ENCODE data around the gene INAFM2.

Gene INAFM2

DNA sequence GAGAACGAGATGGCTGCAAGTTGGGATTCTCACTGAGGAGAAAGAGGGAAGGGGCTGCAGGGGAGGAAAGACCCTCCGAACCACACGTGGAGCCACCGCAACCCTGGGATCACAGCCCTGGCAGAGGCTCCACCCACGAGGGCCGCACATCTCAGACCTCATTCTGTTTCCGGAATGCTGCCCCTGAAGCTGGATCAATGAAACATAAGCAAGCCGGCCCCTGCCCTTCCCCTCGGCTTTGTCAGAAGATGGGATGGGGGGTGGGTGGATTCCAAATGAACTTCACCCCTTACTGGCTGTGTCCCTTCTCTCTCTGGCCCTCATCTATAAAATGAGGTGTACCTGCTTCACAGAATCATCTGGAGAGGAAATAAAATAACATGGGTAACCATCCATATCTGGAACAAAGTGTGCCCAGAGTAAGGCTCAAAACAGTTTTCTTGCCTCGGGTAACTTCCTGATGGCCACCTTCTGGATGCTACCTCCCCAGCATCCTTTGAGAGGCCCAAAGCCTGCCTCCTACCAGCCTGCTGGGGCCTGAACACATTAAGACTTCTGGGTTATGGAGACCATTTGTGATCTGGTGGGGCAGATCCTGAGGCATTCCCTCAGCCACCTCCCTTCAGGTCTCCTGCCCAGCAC is 21.9 kb downstream of the INAFM2 start:
- no peak for DNase-seq

DNA sequence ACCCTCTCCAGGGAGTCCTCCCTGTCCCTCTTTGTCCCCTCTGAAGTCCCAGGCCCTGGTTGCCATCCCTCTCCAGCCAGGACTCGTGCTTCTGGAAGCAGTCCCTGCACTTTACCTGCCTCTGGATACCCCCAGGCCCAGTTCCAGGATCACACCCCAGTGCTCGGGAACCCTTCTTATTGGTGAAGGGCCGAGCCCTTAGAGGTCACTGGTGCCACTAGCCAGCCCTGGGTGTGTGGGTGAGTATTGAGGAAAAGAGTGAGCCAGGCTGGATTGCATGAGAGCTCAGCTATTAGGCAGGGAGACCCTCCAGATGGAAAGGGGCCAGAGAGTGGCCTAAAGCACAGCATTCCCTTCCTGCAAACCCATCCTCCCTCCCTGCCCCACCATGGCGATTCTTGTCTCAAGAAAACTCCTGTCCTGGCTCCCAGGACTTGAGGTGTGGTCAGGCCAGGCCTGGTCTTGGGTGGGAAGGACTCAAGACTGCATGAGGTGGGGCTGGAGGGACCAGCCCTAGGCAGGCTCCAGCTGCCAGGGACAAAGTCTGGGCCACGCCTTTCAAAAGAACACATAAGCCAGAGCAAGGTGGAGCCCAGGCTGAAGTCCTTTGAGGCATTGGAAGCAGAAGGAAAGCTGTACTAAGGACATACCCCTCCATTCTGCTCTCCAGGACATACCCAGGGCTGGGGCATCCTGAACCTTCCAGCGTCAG is 22.5 kb downstream of the INAFM2 start:
- no peak for DNase-seq

DNA sequence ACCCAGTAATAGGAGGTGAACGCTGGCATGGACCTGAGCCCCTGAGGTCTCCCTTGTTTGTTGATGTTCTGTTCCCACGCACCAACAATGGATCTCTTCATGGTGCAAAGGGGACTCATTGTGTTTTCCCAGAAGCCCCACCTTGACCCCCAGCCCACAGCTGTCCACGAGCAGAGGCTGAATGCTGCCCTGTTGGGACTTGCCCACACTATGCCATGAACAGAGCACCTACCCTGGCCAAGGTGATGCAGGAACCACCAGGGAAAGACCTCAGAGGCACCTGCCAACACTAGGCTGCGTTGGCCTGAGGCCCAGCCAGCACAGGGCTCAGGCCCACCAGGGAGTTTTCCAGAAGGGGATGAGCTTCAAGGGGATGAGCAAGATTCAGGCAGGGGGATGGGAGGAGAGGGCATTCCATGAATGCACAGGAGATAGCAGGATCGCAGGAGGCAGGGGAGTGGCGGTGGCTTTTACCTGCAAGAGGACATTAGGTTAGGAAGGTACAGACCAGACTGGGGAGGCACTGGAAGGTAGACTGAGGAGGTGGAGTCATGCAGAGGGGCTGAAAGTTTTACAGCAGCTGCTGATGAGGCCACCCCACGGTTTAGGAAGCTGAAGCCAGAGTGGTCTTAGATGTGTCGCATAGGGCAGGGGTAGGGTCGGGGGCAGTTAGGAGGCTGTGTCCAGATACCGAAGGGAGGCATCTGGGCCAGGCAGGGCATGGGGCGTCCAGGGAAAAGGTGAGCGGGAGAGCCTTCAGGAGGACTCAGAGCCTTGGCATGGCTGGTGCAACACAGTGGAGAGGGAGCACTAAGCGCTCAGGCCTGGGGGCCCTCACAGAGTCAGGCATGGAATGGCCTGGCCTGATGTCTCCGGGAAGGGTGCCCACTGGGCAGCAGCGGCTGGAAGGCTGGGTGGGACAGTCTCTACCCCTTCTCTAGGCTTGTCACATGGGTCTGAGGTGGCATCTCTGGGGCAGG is 23.4 kb downstream of the INAFM2 start:
- no peak for DNase-seq

DNA sequence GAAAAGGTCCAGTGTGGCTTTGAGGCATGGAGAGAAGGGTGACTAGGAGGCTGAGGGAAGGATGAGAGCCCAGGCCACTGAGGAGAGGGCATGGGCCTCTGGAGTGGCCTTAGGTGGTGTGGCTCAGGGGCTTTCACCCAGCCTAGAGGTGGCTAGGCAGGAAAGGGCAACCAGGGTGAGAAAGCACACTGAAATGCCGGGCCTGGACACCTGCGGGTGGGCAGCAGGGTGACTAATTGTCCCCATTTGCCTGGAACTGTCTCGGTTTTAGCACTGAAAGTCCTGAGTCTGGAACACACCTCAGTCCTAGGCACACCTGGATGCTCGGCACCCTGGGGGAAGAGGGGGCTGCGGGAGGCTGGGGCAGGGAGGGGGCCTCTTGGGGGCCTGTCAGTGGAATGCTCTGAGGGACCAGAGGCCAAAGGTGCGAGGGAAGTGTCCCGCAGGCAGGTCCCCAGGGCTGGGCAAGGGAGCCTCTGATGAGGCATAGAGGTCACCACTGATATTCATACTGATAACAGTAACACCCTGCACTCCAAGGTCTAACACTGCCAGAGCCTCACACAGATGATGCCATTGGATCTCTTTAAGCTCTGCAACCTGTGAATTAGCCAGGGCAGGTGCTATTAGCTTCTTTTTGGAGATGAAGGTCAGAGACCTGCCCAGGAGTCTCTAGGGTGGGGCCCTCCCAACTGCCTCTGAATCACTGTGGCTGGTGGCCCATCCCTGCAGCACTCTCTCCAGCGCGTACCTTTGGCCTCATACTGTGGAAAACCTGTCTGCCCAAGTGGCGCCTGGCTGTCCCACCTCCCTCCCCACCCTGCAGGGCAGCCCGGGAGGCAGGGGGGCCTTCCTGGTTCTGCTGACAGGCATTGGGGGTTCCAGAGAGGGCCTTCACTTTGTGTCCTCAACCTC is 24.3 kb downstream of the INAFM2 start:
- no peak for DNase-seq

DNA sequence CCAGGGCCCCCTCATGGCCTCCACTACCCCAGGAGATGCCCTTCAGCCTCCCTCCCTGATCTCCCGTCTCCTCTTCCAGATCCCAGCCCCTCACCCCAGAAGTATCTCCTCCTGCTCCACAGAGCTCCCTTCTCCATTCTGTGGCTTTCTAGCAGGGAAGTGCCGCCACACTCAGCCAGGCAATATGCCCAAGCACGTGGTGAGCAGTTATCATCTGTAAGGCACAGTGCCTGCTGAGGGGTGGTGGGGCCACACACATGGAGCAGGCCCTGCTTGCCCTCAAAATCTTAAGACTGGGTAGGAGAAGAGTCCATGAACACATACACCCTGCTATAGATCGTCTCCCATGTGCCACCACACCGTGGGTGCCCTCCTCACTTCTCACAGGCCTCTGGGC is 25.0 kb downstream of the INAFM2 start:
- DNase-seq = no peak

DNA sequence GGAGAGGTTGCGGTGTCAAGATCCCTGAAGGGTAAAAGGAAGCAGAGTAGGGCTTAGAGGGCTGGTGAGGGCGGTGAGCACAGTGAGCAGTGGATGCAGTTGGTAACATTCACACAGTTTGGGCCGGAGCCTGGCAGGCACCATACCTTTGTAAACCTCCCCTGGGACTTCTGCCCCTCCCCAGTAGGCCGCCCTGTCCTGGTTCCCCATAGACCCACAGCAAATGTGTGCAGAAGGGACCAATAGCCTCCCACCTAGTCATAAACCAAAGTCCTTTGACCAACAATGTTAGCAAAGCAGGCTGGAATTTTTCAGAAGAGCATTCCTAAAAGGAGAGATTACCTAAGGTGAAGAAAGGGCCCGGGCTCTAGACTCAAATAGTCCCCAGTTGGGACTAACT is 25.7 kb downstream of the INAFM2 start:
- DNase-seq = no peak

DNA sequence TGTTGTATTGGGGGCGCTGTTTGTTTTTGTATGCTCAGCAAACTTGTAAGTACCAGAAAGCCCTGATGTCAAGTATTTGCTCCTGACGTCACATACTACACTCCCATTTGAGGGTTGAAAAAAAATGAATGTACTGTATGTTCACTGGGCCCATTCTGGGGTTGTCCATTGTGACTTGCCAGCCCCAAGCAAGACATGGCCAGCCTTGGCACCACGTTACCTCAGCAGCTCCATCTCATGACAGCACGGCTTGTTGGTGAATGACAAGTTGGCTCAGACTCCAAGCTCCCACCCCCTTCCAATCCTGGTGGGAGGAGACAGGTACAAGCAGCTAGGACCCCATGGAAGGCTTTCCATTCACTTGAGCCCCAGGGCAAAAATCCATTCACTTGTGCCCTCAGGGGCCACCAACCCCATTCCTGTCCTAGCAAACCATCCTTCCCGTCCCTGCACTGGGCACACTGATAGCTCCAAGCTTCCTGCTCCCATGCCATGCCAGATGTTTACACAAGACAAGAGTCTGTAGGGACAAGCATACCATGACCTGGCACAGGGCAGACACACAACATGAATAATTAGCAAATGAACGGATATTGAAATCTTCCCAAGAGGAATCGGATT is 28.9 kb downstream of the INAFM2 start:
- DNase-seq = no peak

DNA sequence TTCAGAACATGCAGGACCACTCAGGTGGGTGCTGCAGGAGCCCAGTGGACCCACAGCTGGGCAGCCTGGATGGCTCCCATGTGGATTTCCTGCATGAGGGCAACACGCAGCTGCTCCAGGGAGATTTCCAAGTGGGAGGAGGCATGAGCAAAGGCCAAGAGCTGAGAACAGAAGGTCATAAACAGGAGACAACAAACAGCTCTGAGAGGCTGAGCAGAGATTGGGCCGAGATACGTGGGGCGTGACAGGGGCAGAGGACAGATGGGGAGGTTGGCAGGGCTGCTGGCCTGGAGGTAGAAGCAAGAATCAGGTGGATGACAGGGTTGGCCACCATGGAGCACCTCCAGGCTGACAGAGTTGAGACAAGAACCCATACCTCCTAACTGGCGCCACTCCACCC is 30.2 kb downstream of the INAFM2 start:
- DNase-seq = no peak

DNA sequence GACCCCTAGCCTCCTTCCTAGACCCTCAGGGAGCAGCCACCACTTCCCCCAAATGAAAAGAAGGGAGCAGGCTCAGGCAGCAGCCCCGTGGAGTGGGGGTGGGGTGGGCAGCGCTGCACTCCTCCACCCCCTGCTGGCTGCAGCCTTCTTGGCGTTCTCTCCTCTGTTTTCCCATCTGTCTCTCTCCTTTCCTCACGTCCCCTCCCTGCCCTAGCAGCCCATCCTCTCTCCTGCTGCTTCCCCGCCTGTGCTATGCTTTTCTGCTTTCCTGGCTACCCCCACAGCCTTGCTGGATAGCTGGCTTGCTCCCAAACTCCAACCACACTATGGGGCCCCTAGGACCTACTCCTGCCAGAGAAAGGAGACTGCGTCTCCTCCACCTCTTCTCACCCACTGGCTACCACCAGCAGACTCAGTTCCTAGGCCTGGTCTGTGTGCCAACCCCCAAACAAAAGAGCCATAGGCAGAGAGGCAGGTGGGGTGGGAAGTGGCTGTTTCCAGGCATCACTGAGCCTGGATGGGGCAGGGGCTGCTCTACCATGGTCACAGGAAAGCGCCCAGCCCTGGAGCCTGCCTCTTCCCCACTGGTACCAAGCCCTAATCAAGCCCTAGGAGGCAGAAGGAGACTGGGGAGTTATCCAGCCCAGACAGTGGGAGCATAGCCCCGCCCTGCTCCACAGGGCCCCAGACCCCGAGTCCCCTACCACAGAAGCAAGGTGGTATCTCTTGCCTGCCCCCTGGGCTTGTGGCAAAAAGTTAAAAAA is 31.1 kb downstream of the INAFM2 start:
- DNase-seq = no peak

DNA sequence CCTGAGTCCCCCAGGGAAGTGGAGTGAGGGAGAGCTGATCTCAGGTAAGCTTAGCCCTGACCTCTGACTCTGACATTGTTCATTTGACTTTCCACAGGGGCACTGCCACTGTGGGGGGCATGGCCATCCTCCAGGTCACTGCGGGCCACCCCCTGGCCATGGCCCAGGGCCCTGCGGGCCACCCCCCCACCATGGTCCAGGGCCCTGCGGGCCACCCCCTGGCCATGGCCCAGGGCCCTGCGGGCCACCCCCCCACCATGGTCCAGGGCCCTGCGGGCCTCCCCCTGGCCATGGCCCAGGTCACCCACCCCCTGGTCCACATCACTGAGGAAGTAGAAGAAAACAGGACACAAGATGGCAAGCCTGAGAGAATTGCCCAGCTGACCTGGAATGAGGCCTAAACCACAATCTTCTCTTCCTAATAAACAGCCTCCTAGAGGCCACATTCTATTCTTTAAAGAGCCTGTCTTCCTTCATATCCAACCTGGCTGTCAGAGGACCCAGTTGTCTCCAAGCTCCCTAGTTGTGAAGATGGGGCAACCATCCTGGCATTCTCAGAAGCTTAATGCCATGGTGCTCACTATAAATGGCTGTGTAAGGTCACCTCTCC is 32.6 kb downstream of the INAFM2 start:
- no peak for DNase-seq

DNA sequence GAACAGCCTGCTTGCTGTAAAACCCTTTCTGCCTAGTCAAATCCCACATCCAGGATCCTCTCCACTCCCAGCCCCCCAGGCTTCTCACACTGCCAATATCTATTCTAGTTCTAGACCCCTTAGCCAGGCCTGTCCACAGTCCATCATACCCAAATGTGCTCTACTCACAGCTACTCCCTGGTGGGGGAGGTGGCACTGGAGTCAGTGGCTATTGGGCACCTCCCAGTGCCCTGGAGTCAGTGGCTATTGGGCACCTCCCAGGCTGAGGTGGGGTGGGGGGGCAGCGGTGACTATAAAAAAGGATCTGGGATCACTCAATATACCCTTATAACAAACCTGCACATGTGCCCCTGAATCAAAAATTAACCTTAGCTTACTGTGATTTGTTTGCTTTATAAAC is 33.8 kb downstream of the INAFM2 start:
- no peak for DNase-seq

DNA sequence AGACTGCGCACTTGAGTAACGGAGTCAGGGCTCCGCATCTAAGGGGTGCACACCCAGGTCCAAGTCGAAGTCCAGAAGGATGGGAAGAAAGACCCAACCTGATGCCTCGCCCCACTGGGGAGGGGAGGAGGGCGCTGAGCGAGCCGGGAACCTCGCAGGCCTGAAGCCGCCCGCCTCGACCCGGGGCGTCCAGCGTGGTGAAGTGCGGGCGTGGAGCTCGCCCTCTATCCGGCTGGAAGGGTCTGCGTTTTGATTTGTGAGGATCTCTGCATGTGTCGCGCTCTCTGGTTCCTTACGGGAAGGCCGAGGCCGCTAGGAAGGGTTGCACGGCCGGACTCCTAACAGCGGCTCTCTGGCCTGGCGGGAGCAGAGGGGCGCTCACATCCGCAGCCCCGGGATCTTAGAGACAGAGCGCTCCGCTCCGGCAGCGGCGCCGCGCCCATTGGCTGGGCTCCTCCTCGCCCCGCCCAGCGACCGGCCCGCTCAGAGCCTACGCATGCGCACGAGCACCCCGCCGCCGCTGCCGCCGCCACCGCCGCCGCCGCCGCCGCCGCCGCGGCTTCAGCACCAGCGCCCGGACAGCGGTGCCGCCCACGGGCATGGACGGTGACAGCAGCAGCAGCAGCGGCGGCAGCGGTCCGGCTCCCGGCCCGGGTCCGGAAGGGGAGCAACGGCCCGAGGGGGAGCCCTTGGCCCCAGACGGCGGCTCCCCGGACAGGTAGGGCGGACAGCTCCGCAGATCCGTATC is 34.4 kb downstream of the INAFM2 start, which contains the start of gene DISP2:
Gene DISP2 (plus strand): TSS at position 497 of the 748 bp plus-strand sequence. CDS start 103 bp downstream, at position 600.
- peak; percentile 86 to 92 for DNase-seq

DNA sequence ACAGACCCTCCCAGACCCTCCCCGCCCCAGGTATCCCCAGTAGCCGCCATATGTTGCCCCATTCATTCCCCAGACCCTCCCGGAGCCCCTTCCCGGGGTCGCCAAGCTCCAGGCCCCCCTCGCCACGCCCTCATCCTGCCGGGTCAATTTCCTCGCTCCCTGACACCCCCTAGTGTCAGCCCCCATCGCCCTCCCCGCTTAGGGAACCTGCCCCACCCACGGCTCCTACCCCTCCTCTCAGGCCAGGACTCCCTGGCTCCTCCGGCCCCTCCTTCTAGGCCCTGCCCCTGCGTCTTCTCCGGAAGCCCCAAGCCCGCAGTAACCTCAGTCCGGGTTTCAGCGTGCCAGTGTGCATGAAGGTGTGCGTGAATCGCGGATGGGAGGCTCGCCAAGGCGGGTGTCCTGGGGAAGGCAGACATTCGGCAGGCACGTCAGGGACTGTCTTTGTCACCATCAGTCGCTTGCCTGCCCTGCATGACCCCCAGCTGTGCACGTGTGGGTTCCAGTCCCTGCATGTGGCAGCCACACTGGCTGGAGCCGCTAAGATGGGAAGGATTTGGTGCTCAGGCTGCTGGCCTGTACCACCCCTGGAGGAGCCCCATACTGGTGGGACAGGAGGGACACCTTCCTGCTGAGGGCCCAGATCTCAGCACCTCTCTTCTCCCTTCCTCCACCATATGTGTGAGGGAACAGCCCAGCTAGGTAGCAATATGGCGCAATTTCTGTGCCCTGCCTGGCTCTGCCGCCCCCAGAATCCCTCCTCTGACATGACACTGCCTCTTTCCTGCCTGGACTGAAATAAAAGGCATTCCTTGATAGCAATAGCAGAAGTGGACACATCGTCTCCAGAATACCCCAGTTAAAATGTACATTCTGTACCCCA is 35.2 kb downstream of the INAFM2 start:
- peak in 1 of 2 experiments; percentile 54 for DNase-seq

DNA sequence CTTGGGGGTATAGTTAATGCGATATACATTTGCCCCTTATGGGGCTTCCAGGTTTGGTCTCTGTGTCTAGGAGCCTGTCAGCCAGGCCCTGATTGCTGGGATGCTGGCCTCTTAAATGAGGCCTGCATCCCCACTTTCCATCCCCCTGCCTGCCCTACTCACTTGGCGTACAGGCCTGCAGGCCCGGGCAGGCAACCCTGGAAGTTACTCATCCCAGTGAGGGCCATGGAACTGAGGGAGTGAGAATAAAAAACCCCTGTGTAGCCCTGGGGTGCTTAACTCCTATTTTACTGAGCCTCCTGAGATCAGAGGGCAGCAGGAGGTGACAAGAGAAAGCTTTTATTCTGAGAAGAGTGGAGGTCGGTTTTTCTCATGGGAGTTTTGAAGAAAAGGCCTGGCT is 36.5 kb downstream of the INAFM2 start:
- no peak for DNase-seq

DNA sequence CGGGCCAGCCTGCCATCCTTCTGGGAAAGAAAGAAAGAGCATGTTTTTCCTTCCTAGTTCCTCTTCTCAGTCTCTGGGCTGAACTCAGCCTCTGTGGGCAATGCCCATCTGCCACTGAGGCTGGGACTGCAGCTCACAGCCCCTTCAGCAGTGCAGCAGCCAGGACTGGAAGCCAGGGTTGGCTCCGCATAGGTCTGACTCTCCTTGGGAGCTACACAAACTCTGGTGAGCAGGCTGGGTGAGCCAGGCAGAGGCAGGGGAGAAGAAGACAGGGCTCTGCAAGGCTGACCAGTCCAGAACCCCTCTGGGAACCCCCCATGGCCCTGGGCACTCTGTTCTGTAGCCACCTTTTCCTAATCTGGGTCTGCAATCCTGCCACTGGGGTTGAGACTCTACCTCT is 38.1 kb downstream of the INAFM2 start:
- no peak for DNase-seq

DNA sequence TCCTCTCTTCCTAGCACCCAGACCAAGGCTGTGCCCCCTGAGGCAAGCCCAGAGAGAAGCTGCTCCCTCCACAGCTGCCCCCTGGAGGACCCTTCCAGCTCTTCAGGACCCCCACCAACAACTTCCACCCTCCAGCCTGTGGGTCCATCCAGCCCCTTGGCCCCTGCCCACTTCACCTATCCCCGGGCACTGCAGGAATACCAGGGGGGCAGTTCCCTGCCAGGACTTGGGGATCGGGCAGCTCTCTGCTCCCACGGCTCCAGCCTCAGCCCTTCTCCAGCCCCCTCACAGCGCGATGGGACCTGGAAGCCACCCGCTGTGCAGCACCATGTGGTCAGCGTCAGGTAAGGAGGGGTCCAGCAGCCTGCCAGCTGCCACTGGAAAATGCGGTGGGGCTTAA is 40.1 kb downstream of the INAFM2 start:
- no peak for DNase-seq

DNA sequence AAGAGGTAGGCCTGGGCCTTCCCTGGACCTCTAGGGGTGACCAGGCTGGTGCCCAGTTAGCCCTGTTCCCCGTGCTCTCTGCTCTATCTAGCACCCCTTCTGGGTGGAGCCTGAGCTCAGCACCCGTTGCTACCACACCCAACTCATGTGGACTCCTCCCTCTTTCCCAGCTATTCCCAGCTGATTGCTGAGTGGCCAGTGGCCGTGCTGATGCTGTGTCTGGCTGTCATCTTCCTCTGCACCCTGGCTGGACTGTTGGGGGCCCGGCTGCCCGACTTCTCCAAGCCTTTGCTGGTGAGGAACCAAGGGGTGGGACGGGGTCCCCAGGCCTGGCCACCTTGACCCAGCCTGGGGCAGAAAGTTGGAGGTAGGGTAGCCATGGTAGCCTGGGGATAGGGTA is 40.8 kb downstream of the INAFM2 start:
- no peak for DNase-seq

DNA sequence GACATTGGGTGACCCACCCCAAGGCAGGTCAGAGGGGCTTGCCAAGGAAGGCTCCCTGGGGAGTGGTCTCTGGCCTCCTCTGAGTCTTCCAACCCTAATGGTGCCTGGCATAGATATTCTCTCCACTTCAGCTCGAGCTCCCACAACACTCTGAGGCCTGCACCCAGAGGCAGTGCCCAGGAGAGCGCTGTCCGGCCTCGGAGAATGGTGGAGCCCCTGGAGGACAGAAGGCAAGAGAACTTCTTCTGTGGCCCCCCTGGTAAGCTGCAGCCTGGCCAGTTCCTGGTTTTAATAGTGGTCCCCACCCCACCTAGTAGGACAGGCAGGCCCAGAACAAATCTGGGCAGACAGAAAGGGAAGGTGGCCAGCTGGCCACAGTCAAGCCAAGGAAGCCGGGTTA is 41.5 kb downstream of the INAFM2 start:
- DNase-seq = no peak
